IMR-90 (cell line): Measurements from ENCODE around the gene UBE2G1. TPM values are rescaled to one million over a fixed set of nuclear protein-coding genes. Genes with fewer than 3 reads are reported as not detected.

Source experiments
- BHLHE40 ChIP-seq: fragments of 150-350 bp; IDR thresholded peaks from 2 replicates; pipeline ENCODE4 v1.6.1; 2016; ENCODE audit warnings: mild to moderate bottlenecking, low read depth, low read length
- CEBPB ChIP-seq: IDR thresholded peaks from 2 replicates; pipeline ENCODE4 v1.6.1; 2012; ENCODE audit warnings: low read depth, low read length, improper control_type of control experiment
- CTCF ChIP-seq: conservative IDR thresholded peaks from 2 replicates; pipeline ENCODE4 v1.5.1; 2012; ENCODE audit warnings: mild to moderate bottlenecking, low read depth, low read length, improper control_type of control experiment
- NFE2L2 ChIP-seq: fragments of 150-350 bp; IDR thresholded peaks from 2 replicates; pipeline ENCODE4 v1.6.1; 2016; ENCODE audit warnings: low read depth, mild to moderate bottlenecking, low read length
- POLR2A ChIP-seq: IDR thresholded peaks from 2 replicates; pipeline ENCODE4 v1.6.1; 2012; ENCODE audit warnings: mild to moderate bottlenecking, low read depth, low read length
- RFX5 ChIP-seq: IDR thresholded peaks from 2 replicates; pipeline ENCODE4 v1.8.0; 2012; ENCODE audit warnings: low read depth, mild to moderate bottlenecking, low read length, moderate library complexity
- SMC3 ChIP-seq: fragments of 150-350 bp; IDR thresholded peaks from 2 replicates; pipeline ENCODE4 v1.6.1; 2016; ENCODE audit warnings: low read depth, mild to moderate bottlenecking, antibody characterized with exemption, low read length, moderate library complexity
- polyA plus RNA-seq, 3 experiments: library from polyadenylated mRNA; depleted of rRNA; stranded (reverse); fragments of >200 nt; gene quantifications; 2 replicates each; pipeline ENCODE4 v1.2.3, GENCODE V29; 2012; ENCODE audit warnings: low replicate concordance in 1 of 3
- total RNA-seq: library from RNA; depleted of rRNA; stranded (reverse); fragments of >200 nt; gene quantifications from 2 replicates; pipeline ENCODE4 v1.2.3, GENCODE V29; 2012

The UBE2G1 gene
- total and polyA plus RNA-seq, 2 of the 4 experiments (the other 2 are of a cell fraction) = 26.3 to 26.6 TPM

GRCh38 chr17:4411201-4411600 lies 44.7 kb upstream of the UBE2G1 start (continued):
- no peak for TF ChIP-seq CTCF
- no peak for TF ChIP-seq NFE2L2
- TF ChIP-seq SMC3 = no peak
- no peak for TF ChIP-seq POLR2A
- no peak for TF ChIP-seq CEBPB
- TF ChIP-seq BHLHE40 = no peak
- no peak for TF ChIP-seq RFX5
